Esophagus muscularis mucosa (tissue), 4 donors: Measurements from ENCODE around the gene GAPVD1.

Source experiments
- CTCF ChIP-seq, 3 experiments: fragments of 200-600 bp in 2 of 3; fragments of 450-650 bp in 1 of 3; sonication (generic) in 2 of 3; IDR thresholded peaks; one replicate each; pipeline ENCODE4 v1.5.1; 2017 to 2019; ENCODE audit warnings: antibody characterized with exemption in 3 of 3, mild to moderate bottlenecking in 2 of 3, moderate library complexity in 1 of 3
- EP300 ChIP-seq: sonication (generic); formaldehyde crosslinking; IDR thresholded peaks from one replicate; pipeline ENCODE4 v1.6.1; 2017; ENCODE audit warnings: antibody characterized with exemption
- POLR2A ChIP-seq: fragments of 450-650 bp; IDR thresholded peaks from one replicate; pipeline ENCODE4 v1.6.1; 2017; ENCODE audit warnings: antibody characterized with exemption, moderate library complexity, mild to moderate bottlenecking, low read depth
- POLR2AphosphoS5 ChIP-seq, 2 donors: sonication (generic); formaldehyde crosslinking; IDR thresholded peaks; one replicate each; pipeline ENCODE4 v1.6.1; 2017; ENCODE audit warnings: antibody characterized with exemption in 2 of 2

GRCh38 chr9:125388978-125389377 is 127.4 kb downstream of the GAPVD1 start:
- TF ChIP-seq CTCF (IDR thresholded peaks at IDR 0.05) (no peak), POLR2A (no peak), POLR2AphosphoS5 (IDR thresholded peaks at IDR 0.05) (no peak), EP300 (no peak)
